Skin epidermis (tissue), 12 donors: Measurements from ENCODE around the gene ARFGAP1.
"Not testable (repeated sequence)": the region's sequence is repeated elsewhere in the genome, so short reads cannot be mapped to it uniquely, and the experiment has no call there.

ENCODE experiments used
- H3K27ac ChIP-seq, 21 experiments: fragments of 200-600 bp; sonication (generic) in 11 of 21; one replicate each; pipeline ENCODE4 v1.5.0; 2020; ENCODE audit warnings: mild to moderate bottlenecking in 3 of 21, inconsistent platforms in 2 of 21, moderate library complexity in 2 of 21
- H3K4me3 ChIP-seq, 7 experiments: fragments of 200-600 bp; sonication (generic) in 2 of 7; one replicate each; pipeline ENCODE4 v1.5.0; 2020; ENCODE audit warnings: inconsistent platforms in 2 of 7, mild to moderate bottlenecking in 2 of 7, moderate library complexity in 1 of 7

Gene ARFGAP1

GRCh38 chr20:63297796-63298572, 25.4 kb downstream of the ARFGAP1 start:
- H3K27ac ChIP-seq = no peak overlapping the region
- no peak overlapping the region for H3K4me3 ChIP-seq

GRCh38 chr20:63298731-63299312, 26.2 kb downstream of the ARFGAP1 start:
- H3K4me3 ChIP-seq = no peak overlapping the region
- no peak overlapping the region for H3K27ac ChIP-seq

GRCh38 chr20:63301671-63302070, 29.1 kb downstream of the ARFGAP1 start:
- Histone ChIP-seq H3K4me3 (no peak overlapping the region), H3K27ac (no peak overlapping the region)

GRCh38 chr20:63303095-63303666, 30.6 kb downstream of the ARFGAP1 start:
- no peak overlapping the region for H3K4me3 ChIP-seq
- H3K27ac ChIP-seq = no peak overlapping the region

- no peak overlapping the region for H3K27ac ChIP-seq
- H3K4me3 ChIP-seq = no peak overlapping the region
Measured at GRCh38 chr20:63305393-63305792, 32.8 kb downstream of the ARFGAP1 start.

GRCh38 chr20:63305933-63306672, 33.5 kb downstream of the ARFGAP1 start:
- not testable (repeated sequence) for H3K4me3 ChIP-seq, H3K27ac ChIP-seq

- Histone ChIP-seq H3K4me3 (no peak overlapping the region), H3K27ac (no peak overlapping the region)
Measured at GRCh38 chr20:63306673-63307537, 34.3 kb downstream of the ARFGAP1 start.

- H3K27ac ChIP-seq = no peak overlapping the region
- no peak overlapping the region for H3K4me3 ChIP-seq
Measured at GRCh38 chr20:63307538-63308217, 35.1 kb downstream of the ARFGAP1 start.

GRCh38 chr20:63308218-63308911, 35.8 kb downstream of the ARFGAP1 start:
- H3K27ac ChIP-seq = no peak overlapping the region
- no peak overlapping the region for H3K4me3 ChIP-seq

- H3K27ac ChIP-seq = no peak overlapping the region
Measured at GRCh38 chr20:63309261-63310071, 36.9 kb downstream of the ARFGAP1 start.

GRCh38 chr20:63310265-63310991, 37.8 kb downstream of the ARFGAP1 start:
- Histone ChIP-seq H3K4me3 (no peak overlapping the region), H3K27ac (no peak overlapping the region)

More at GRCh38 chr20:63309261-63310071, 36.9 kb downstream of the ARFGAP1 start:
- H3K4me3 ChIP-seq = no peak overlapping the region

GRCh38 chr20:63311186-63311832, 38.7 kb downstream of the ARFGAP1 start:
- Histone ChIP-seq H3K27ac (no peak overlapping the region), H3K4me3 (no peak overlapping the region)

GRCh38 chr20:63311833-63312243, 39.2 kb downstream of the ARFGAP1 start:
- no peak overlapping the region for H3K27ac ChIP-seq

GRCh38 chr20:63312273-63312672, 39.7 kb downstream of the ARFGAP1 start:
- Histone ChIP-seq H3K4me3 (no peak overlapping the region), H3K27ac (no peak overlapping the region)

More at GRCh38 chr20:63311833-63312243, 39.2 kb downstream of the ARFGAP1 start:
- H3K4me3 ChIP-seq = no peak overlapping the region

GRCh38 chr20:63312690-63313348, 40.2 kb downstream of the ARFGAP1 start:
- Histone ChIP-seq H3K27ac (no peak overlapping the region), H3K4me3 (no peak overlapping the region)
